HG02870 (cell line): ENCODE measurements around the gene BHMT.
"Not testable (repeated sequence)": the region's sequence is repeated elsewhere in the genome, so short reads cannot be mapped to it uniquely, and the experiment has no call there.

ENCODE experiments used
- ATAC-seq: cut with Tn5 transposase; IDR thresholded peaks from one replicate; pipeline ENCODE4 v1.9.1; 2021; ENCODE audit warnings: mild to moderate bottlenecking, moderate library complexity; ENCODE audit not compliant: unreplicated experiment

Gene BHMT

GRCh38 chr5:79171635-79172245, 60.1 kb downstream of the BHMT start:
- no peak for ATAC-seq

GRCh38 chr5:79172269-79172668, 60.7 kb downstream of the BHMT start:
- no peak for ATAC-seq

GRCh38 chr5:79173626-79174025, 62.0 kb downstream of the BHMT start:
- no peak for ATAC-seq

- not testable (repeated sequence) for ATAC-seq
Measured at GRCh38 chr5:79180449-79180848, 68.8 kb downstream of the BHMT start.

- ATAC-seq, result no peak
Measured at GRCh38 chr5:79181419-79182022, 69.9 kb downstream of the BHMT start.
